Liver (tissue), 9 donors: ENCODE data around the gene NFIX. TPM values are rescaled to one million over a fixed set of nuclear protein-coding genes. Genes with fewer than 3 reads are reported as not detected.

ENCODE experiments used
- DNase-seq: peaks from one replicate; pipeline ENCODE4 v3.0.0-alpha.2; 2017; ENCODE audit warnings: low spot score
- H3K27ac ChIP-seq, 2 donors: one replicate each; pipeline ENCODE4 v1.7.0; 2013; ENCODE audit warnings: inconsistent platforms in 2 of 2, low read length in 2 of 2, control low read depth in 1 of 2, low read depth in 1 of 2, mild to moderate bottlenecking in 1 of 2
- H3K27me3 ChIP-seq, 4 donors: one replicate each; pipeline versions ENCODE4 v1.6.1 to v1.7.0; 2013; ENCODE audit warnings: low read length in 3 of 4, inconsistent platforms in 1 of 4, mild to moderate bottlenecking in 1 of 4, moderate library complexity in 1 of 4; ENCODE audit not compliant: control insufficient read depth in 4 of 4, insufficient read depth in 4 of 4
- H3K36me3 ChIP-seq, 4 donors: one replicate each; pipeline versions ENCODE4 v1.6.1 to v1.7.0; 2013; ENCODE audit warnings: low read length in 3 of 4, mild to moderate bottlenecking in 3 of 4, low read depth in 1 of 4, moderate library complexity in 1 of 4; ENCODE audit not compliant: control insufficient read depth in 4 of 4, insufficient read depth in 3 of 4
- H3K4me1 ChIP-seq, 4 donors: one replicate each; pipeline versions ENCODE4 v1.6.1 to v1.7.0; 2013; ENCODE audit warnings: low read length in 3 of 4, mild to moderate bottlenecking in 3 of 4, moderate library complexity in 1 of 4; ENCODE audit not compliant: control insufficient read depth in 4 of 4, insufficient read depth in 4 of 4
- H3K4me3 ChIP-seq, 3 donors: one replicate each; pipeline versions ENCODE4 v1.6.1 to v1.7.0; 2013; ENCODE audit warnings: low read length in 3 of 3, control low read depth in 1 of 3, low read depth in 1 of 3, mild to moderate bottlenecking in 1 of 3
- H3K9ac ChIP-seq, 2 donors: one replicate each; pipeline ENCODE4 v1.7.0; 2013; ENCODE audit warnings: low read length in 2 of 2, mild to moderate bottlenecking in 2 of 2, moderate library complexity in 2 of 2, control low read depth in 1 of 2, low read depth in 1 of 2
- H3K9me3 ChIP-seq, 4 donors: one replicate each; pipeline versions ENCODE4 v1.6.1 to v1.7.0; 2013; ENCODE audit warnings: low read length in 3 of 4; ENCODE audit not compliant: control insufficient read depth in 4 of 4
- ATF3 ChIP-seq: IDR thresholded peaks from 2 replicates; pipeline ENCODE4 v1.6.1; 2016; ENCODE audit warnings: antibody characterized with exemption
- EGR1 ChIP-seq, 2 donors: IDR thresholded peaks; 2 replicates each; pipeline ENCODE4 v1.6.1; 2016 to 2018; ENCODE audit warnings: antibody characterized with exemption in 2 of 2, low read depth in 2 of 2
- FOXA1 ChIP-seq: IDR thresholded peaks from 2 replicates; pipeline ENCODE4 v1.6.1; 2016; ENCODE audit warnings: antibody characterized with exemption
- FOXA2 ChIP-seq: IDR thresholded peaks from 2 replicates; pipeline ENCODE4 v1.6.1; 2016; ENCODE audit warnings: antibody characterized with exemption
- GABPA ChIP-seq, 2 donors: IDR thresholded peaks in 1 of 2; conservative IDR thresholded peaks in 1 of 2; 2 replicates each; pipeline ENCODE4 v1.6.1; 2016; ENCODE audit warnings: antibody characterized with exemption in 2 of 2, mild to moderate bottlenecking in 1 of 2, moderate library complexity in 1 of 2
- HNF4A ChIP-seq, 2 donors: conservative IDR thresholded peaks; 2 replicates each; pipeline ENCODE4 v1.6.1; 2016; ENCODE audit warnings: antibody characterized with exemption in 2 of 2, mild to moderate bottlenecking in 2 of 2
- HNF4G ChIP-seq: IDR thresholded peaks from 2 replicates; pipeline ENCODE4 v1.6.1; 2016; ENCODE audit warnings: antibody characterized with exemption
- JUND ChIP-seq, 2 donors: IDR thresholded peaks; 2 replicates each; pipeline ENCODE4 v1.6.1; 2016; ENCODE audit warnings: antibody characterized with exemption in 2 of 2
- MAX ChIP-seq: IDR thresholded peaks from 2 replicates; pipeline ENCODE4 v1.6.1; 2016; ENCODE audit warnings: antibody characterized with exemption
- NR2F2 ChIP-seq: IDR thresholded peaks from 2 replicates; pipeline ENCODE4 v1.6.1; 2016; ENCODE audit warnings: antibody characterized with exemption
- RAD21 ChIP-seq, 2 donors: IDR thresholded peaks; 2 replicates each; pipeline ENCODE4 v1.6.1; 2016; ENCODE audit warnings: antibody characterized with exemption in 2 of 2, mild to moderate bottlenecking in 2 of 2
- REST ChIP-seq: IDR thresholded peaks from 2 replicates; pipeline ENCODE4 v1.6.1; 2016; ENCODE audit warnings: antibody characterized with exemption, mild to moderate bottlenecking
- SP1 ChIP-seq: IDR thresholded peaks from 2 replicates; pipeline ENCODE4 v1.6.1; 2018; ENCODE audit warnings: antibody characterized with exemption, mild to moderate bottlenecking
- TAF1 ChIP-seq: conservative IDR thresholded peaks from 2 replicates; pipeline ENCODE4 v1.6.1; 2016; ENCODE audit warnings: antibody characterized with exemption, mild to moderate bottlenecking
- ZBTB33 ChIP-seq: IDR thresholded peaks from 2 replicates; pipeline ENCODE4 v1.6.1; 2016; ENCODE audit warnings: antibody characterized with exemption
- WGBS: extraction: QIAGEN DNeasy Blood & Tissue Kit; methylation state at CpG from one replicate; pipeline ENCODE4 v1.1.7; 2013; 5-methylcytosine and 5-hydroxymethylcytosine counted together
- polyA plus RNA-seq, 2 donors: library from polyadenylated mRNA; stranded (reverse) in 1 of 2; unstranded in 1 of 2; fragments of 200-250 nt in 1 of 2; fragments of >200 nt in 1 of 2; fragmentation: Nextera tagmentation in 1 of 2; extraction: Ambion mirVana in 1 of 2; gene quantifications; one replicate each; pipeline versions ENCODE4 v1.2.1 to v1.2.3, GENCODE V29; 2013 to 2015
- total RNA-seq, 2 donors: library from RNA; depleted of rRNA; stranded (reverse); fragments of >200 nt; gene quantifications; one replicate each; pipeline ENCODE4 v1.2.3, GENCODE V29; 2014
- donor health status: healthy.
- donor health status: healthy.
- donor health status: healthy.
- donor health status: healthy.
- donor health status: healthy.

Gene NFIX
- total and polyA plus RNA-seq, 4 donors: 3.3 to 18.4 (median 12.6) TPM

- no peaks in the 10 kb centered on the region for H3K27me3 ChIP-seq
- no peak for TF ChIP-seq ATF3
- no peak for TF ChIP-seq HNF4G
- TF ChIP-seq FOXA2: no peak
- H3K4me1 ChIP-seq: peaks cover 5 to 16% (median 11%) of the 10 kb centered on the region in 4 donors
- peaks cover 0 to 6% (median 0%) of the 10 kb centered on the region in 4 donors for H3K36me3 ChIP-seq
- H3K9ac ChIP-seq: no peak overlapping the region
- no peak for DNase-seq
- WGBS: 93% methylated on average over 9 of the region's 9 CpGs
- no peaks in the 10 kb centered on the region for H3K9me3 ChIP-seq
- no peak overlapping the region for H3K27ac ChIP-seq
- no peak overlapping the region for H3K4me3 ChIP-seq
Observed at GRCh38 chr19:13127051-13127450, 131.8 kb downstream of the NFIX start.

- Histone ChIP-seq H3K9ac (no peak overlapping the region), H3K27ac (peak overlapping the region in 1 of 2 donors; percentile 52), H3K4me3 (no peak overlapping the region), H3K4me1 (peaks cover 5 to 16% (median 11%) of the 10 kb centered on the region in 4 donors), H3K36me3 (peaks cover 0 to 6% (median 0%) of the 10 kb centered on the region in 4 donors), H3K27me3 (no peaks in the 10 kb centered on the region), H3K9me3 (no peaks in the 10 kb centered on the region)
- WGBS: 90% methylated on average over 6 of the region's 6 CpGs
- no peak for DNase-seq
- TF ChIP-seq REST (no peak), JUND (IDR thresholded peaks at IDR 0.05) (no peak), EGR1 (IDR thresholded peaks at IDR 0.05; ENCODE audit: low read depth in 2 of 2) (no peak), SP1 (no peak), ZBTB33 (no peak)
Observed at GRCh38 chr19:13127811-13128575, 132.7 kb downstream of the NFIX start.

- H3K36me3 ChIP-seq: peaks cover 0 to 6% (median 0%) of the 10 kb centered on the region in 4 donors
- WGBS: 33% methylated on average over 1 of the region's 1 CpG
- H3K9me3 ChIP-seq: no peaks in the 10 kb centered on the region
- no peak overlapping the region for H3K9ac ChIP-seq
- H3K4me1 ChIP-seq: peaks cover 5 to 16% (median 11%) of the 10 kb centered on the region in 4 donors
- DNase-seq: no peak
- H3K27me3 ChIP-seq: no peaks in the 10 kb centered on the region
- no peak overlapping the region for H3K4me3 ChIP-seq
- H3K27ac ChIP-seq: peak overlapping the region; percentile 6 to 52
- TF ChIP-seq JUND (IDR thresholded peaks at IDR 0.05): peak in 1 of 2 donors; percentile 55
- TF ChIP-seq HNF4A (conservative IDR thresholded peaks at IDR 0.05): peak; percentile 88 to 90
- TF ChIP-seq NR2F2: peak; percentile 40
- no peak for TF ChIP-seq EGR1 (IDR thresholded peaks at IDR 0.05; ENCODE audit: low read depth in 2 of 2)
- TF ChIP-seq HNF4G: no peak
- no peak for TF ChIP-seq ZBTB33
- TF ChIP-seq RAD21 (IDR thresholded peaks at IDR 0.05): peak in 1 of 2 donors; percentile 58
- TF ChIP-seq FOXA1: no peak
- peak in 1 of 2 donors; percentile 42 for TF ChIP-seq GABPA (IDR thresholded peaks at IDR 0.05 in 1 of 2, conservative IDR thresholded peaks at IDR 0.05 in 1 of 2)
- TF ChIP-seq TAF1: no peak
- TF ChIP-seq SP1: peak; percentile 83
- no peak for TF ChIP-seq MAX
- TF ChIP-seq FOXA2: no peak
Observed at GRCh38 chr19:13128583-13128982, 133.3 kb downstream of the NFIX start.
